GM18519 (cell line): Measurements from ENCODE around the gene MRPS12.
"Not testable (repeated sequence)": the region's sequence is repeated elsewhere in the genome, so short reads cannot be mapped to it uniquely, and the experiment has no call there.

Experiments
- ATAC-seq: cut with Tn5 transposase; IDR thresholded peaks from one replicate; pipeline ENCODE4 v1.9.1; 2021; ENCODE audit warnings: mild to moderate bottlenecking, moderate library complexity; ENCODE audit not compliant: unreplicated experiment, low FRiP score

The MRPS12 gene

GRCh38 chr19:38930776-38931520 lies at the start of gene MRPS12:
MRPS12 (plus strand) TSS chr19:38930944; CDS start chr19:38931295, 351 bp downstream.
- peak; percentile 78 for ATAC-seq

DNA sequence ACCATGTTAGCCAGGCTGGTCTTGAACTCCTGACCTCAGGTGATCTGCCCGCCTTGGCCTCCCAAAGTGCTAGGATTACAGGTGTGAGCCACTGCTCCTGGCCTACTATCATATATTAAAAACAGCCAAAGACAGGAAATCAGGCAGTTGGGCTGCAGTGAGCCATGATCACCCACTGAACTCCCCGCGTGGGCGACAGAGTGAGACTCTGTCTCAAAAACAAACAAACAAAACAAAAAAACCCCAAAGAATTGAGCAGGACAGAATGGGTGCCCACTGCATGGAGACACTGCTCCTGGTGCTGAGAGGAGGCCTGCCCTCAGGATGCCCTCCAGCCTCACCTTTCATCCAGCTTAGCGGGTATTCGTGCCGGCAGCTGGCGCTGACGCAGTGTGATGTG lies 47.5 kb upstream of the MRPS12 start:
- ATAC-seq = no peak

GRCh38 chr19:38884691-38885090 lies 46.1 kb upstream of the MRPS12 start:
- not testable (repeated sequence) for ATAC-seq

- no peak for ATAC-seq
These were observed 41.9 kb upstream of the MRPS12 start for GRCh38 chr19:38888876-38889275.

DNA sequence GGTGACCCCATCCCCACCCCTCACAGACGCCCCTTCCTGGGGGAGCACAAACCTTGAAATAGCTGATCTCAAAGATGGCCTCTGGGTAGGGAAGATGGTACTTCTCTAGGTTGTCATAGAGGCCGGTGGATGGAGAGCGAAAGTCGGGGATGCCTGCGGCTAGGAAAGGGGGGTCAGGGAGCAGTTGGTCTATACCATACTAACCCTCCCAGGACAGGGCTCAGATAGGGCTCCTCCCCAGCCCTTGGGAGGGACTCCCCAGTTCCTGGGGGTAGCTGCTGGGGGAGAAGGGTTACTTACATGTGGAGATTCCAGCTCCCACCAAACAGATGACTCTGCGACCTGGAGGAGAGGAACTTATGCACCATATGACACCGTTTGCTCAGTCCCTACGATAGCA lies 40.9 kb upstream of the MRPS12 start:
- ATAC-seq = no peak

- no peak for ATAC-seq
These were observed 40.1 kb upstream of the MRPS12 start for GRCh38 chr19:38890686-38891085.

DNA sequence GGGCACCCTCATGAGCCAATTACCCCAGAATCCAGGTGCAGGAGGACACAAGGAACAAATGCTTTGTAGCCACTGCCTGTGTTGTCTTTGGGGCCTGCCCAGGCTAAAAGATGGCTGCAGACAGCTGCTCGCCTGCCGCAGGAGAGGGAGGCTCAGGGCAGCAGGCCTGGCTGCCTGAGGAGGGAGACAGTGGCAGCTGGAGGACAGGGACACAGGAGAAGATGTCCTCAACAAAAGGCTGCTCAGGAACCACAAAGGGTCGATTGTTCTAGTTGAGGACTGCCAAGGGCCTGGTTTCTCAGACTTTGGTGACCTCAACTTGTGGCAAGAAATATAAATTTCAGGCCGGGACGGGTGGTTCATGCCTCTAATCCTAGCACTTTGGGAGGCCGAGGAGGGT lies 39.0 kb upstream of the MRPS12 start:
- no peak for ATAC-seq

GRCh38 chr19:38892841-38893240 lies 37.9 kb upstream of the MRPS12 start:
- ATAC-seq = no peak

GRCh38 chr19:38893341-38893771 lies 37.4 kb upstream of the MRPS12 start:
- ATAC-seq = no peak

- ATAC-seq = no peak
These were observed 35.8 kb upstream of the MRPS12 start for GRCh38 chr19:38894968-38895367.

GRCh38 chr19:38898788-38899446 lies 31.8 kb upstream of the MRPS12 start:
- ATAC-seq = no peak

DNA sequence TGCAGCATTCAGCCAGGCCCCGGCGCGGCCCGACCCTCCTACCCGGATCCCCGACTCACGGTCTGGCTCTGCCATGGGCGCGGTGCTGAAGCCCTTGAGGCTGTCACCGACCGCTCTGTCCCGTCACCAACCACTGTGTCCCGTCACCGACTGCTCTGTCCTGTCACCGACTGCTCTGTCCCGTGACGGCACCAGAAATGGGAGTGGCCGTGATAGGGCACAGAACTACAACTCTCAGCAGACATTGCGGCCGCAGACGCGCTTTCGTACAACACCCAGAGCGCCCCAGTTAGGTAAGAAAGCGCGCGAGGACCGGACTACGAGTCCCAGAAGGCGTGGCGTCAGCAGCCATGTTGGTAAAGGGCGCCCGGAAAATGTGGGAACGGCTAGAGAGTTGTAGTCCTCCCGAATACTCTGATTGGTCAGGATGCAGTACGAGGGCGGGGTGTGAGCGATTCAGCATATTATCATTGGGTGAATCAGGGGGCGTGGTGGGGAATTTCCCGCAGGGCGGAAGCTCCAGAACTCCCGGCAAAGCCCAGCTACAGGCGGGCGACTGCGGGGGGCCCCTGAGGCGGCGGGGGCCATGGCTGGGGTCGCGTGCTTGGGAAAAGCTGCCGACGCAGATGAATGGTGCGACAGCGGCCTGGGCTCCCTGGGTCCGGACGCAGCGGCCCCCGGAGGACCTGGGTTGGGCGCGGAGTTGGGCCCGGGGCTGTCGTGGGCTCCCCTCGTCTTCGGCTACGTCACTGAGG lies 31.1 kb upstream of the MRPS12 start, which contains the start of the genes NFKBIB and SIRT2:
TSS of gene NFKBIB (plus strand) at position 523 of the 755 bp plus-strand sequence. CDS start at position 587, 64 bp downstream.
TSS of gene SIRT2 (minus strand) at position 172 of the 755 bp plus-strand sequence. CDS start at position 75, 97 bp downstream.
- peak; percentile 76 for ATAC-seq

- no peak for ATAC-seq
These were observed 30.5 kb upstream of the MRPS12 start for GRCh38 chr19:38900202-38900629.

- no peak for ATAC-seq
These were observed 30.0 kb upstream of the MRPS12 start for GRCh38 chr19:38900743-38901190.

DNA sequence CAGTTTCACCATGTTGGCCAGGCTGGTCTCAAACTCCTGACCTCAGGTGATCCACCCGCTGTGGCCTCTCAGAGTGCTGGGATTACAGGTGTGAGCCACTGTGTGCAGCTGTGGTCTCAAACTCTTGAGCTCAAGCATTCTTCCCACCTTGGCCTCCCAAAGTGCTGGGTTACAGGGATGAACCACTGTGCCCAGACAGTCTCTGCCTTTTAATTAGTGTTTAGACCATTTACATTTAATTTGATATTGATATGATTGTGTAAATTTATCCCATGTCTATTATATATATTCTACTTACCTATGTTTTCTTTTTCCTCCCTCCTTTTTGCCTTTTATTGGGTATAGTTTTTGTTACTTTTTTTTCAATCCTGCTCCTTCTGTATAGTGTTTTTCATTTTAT lies 29.1 kb upstream of the MRPS12 start:
- no peak for ATAC-seq

- ATAC-seq = no peak
These were observed 25.9 kb upstream of the MRPS12 start for GRCh38 chr19:38904581-38905539.

- no peak for ATAC-seq
These were observed 25.1 kb upstream of the MRPS12 start for GRCh38 chr19:38905620-38906019.

DNA sequence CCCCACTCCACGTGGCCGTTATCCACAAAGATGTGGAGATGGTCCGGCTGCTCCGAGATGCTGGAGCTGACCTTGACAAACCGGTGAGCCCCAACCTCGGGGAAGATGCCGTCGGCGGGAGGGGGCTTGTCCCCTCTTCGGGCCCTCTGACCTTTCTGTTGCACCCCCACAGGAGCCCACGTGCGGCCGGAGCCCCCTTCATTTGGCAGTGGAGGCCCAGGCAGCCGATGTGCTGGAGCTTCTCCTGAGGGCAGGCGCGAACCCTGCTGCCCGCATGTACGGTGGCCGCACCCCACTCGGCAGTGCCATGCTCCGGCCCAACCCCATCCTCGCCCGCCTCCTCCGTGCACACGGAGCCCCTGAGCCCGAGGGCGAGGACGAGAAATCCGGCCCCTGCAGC lies 23.5 kb upstream of the MRPS12 start:
- ATAC-seq = no peak

DNA sequence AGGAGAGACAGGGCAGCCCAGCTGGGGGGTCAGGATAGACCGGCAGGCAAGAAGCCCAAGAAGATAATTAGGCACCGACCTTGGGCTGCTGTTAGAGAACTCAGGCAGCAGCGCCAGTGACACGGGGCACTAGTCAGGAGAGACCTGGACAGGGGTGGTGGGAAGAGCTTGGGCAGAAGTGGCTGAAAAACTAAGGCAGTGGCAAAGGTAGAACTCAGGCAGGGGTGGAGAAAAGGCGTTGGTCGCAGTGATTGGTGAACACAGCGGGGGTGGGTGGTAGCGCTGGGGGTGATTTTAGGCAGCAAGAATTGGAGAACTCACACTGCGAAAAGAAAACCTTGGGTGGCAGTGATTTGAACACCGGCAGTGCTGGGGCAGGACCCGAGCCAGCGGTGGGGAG lies 23.1 kb upstream of the MRPS12 start:
- no peak for ATAC-seq

DNA sequence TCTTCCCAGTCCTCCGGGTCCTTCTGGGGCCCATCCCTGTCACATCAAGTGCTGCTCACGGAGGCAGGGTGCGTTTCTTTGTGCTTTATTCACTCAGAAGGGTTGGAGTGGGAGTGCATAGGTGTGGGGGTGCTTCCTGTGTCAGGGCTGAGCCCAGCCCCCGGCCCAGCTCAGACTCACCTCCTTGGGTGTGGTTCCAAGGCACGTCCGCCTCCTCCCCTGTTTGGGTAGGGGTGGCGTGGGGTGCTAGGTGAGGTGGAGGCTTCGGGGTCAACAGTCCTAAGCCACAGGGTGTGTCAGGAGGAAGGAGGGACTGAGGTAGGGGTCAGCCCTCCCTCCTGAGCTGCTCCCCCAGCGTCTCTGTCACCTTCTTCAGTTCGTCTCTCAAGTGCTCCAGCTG lies 21.8 kb upstream of the MRPS12 start:
- ATAC-seq = no peak
